GM21717 (cell line): ENCODE data around the gene MBTPS2.
"Not testable (repeated sequence)": the region's sequence is repeated elsewhere in the genome, so short reads cannot be mapped to it uniquely, and the experiment has no call there.

Source experiments
- ATAC-seq: cut with Tn5 transposase; IDR thresholded peaks from one replicate; pipeline ENCODE4 v1.9.1; 2021; ENCODE audit warnings: mild to moderate bottlenecking, moderate library complexity; ENCODE audit not compliant: unreplicated experiment

Gene MBTPS2

DNA sequence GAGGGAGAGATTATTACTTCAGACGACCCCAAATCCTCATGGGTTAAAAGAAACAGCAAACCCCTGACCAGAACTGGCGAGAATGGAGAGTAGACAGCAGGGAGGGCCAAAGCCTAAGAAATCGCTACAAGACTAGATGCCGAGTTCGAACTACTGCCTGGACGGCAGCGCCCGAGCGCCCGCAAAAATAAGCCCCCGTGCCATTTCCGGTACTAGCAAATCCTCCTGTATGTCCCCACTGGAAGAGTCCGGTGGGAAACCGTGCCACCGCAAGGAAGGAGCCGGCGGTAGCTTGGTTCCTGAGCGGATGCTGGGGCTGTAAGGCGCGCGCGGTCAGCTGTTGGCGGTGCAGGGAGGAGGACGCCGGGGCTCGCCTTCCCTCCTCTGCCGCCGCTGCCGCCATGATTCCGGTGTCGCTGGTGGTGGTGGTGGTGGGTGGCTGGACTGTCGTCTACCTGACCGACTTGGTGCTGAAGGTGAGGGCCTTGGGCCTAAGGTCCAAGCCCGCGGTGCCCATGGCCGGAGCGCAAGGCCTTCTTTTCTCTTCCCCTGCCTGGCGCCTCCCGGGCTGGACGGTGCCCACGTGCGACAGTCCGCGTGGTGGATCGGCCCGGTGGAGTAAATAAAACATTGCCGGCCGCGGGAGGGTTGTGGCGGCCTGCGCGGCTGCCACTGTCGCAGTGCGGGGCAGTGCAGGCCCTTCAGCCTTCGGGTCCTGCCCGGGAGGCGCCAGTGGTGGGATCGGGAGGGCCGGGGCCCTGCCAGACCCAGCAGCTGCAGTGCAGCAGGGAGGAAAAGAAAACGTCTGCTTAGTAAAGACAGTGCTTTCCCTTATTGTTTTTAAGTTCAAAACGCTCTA, at the start of gene MBTPS2:
TSS of gene MBTPS2 (plus strand) at position 284 of the 859 bp plus-strand sequence. CDS start at position 402, 118 bp downstream.
- peak; percentile 72 for ATAC-seq

DNA sequence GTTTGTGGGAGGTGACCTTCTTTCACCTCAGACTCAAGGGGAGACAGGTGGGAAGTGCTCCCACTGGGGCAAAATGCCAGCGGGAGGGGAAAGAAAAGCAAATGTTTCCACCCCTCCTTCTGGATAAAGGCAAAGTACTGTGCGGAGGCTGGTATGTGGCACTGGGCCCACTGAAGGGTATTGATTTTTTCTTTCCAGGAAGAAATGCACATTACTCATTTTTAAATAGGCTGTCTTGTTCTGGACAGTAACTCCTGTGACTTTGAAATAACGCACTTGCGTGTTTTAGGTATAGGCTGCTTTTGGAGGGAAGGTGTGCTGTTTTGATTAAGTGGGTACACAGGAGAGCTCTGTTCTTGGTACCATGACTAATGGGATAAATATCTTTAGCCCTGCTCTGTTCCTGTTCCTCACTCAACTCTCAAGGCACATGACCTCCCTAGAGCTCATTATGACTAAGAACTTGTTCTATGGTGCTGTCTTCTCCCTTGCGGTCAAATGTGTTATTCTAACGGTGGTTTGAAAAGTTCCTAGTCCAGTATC, 40.7 kb upstream of the MBTPS2 start:
- peak; percentile 59 for ATAC-seq

DNA sequence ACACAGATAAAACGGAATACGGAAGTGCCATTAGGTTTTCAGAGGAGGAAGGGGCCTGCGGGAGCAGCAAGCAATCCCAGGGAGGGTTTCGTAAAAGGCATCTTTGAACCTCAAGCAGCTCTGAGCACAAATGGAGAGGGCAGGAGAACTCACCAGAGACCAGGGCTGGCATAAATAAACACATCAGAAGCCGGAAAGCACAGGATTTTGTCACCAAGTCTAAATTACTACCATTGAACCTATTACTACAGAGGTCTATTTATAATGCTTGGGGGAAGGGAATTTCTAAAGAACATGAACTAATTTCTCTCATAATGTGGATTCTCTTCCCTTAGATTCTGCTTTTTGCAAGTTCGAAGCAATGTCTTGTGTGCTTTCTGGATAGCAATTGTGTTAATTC, 39.6 kb upstream of the MBTPS2 start:
- no peak for ATAC-seq

DNA sequence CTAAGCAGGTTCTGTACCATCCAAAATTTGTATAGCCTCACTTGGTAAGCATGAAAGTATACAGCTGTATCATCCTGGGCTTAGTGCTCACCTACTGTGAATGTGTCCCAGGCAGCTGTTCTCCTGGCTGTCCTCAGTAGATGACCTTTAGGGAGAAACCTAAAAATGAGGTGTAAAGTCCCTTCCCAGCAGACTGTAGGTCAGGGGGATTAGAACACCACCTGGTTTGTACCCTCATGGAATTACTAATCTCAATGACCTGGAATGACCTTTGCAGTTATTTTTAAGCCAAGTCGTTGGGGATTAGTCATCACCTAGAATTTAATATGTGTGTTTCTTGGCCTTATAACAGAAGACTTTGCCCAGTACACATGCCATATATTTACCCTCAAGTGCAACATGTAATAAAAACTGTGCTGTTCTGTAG, 39.1 kb upstream of the MBTPS2 start:
- no peak for ATAC-seq

DNA sequence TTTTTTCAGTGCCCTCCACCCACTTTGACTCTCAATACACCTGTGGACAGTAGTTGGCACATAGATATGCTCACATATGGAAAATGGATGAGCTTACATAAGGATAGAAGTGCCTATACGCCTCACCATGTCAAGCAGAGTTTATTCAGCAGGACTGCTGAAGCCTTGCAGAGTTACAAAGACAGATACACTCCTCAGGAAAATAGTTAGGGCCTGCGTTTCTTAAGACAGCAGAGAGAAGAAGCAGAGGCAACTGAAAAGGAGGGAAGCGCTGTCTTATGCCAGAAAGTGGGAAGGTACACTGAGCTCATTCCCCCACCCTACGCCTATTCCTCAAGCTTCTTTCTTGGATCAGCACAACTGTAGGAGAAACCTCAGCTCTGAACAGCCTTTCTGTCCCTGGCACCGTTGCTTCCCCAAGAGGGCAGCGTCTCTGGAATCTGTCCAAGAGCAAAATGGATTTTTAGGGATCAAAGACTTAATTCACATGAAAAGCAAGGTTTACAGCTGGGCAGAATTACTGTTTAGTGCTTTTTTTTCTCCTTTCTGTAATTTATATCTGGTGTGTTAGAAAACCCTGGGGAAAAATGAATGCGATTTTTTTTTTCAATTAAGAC, 37.3 kb upstream of the MBTPS2 start:
- no peak for ATAC-seq

DNA sequence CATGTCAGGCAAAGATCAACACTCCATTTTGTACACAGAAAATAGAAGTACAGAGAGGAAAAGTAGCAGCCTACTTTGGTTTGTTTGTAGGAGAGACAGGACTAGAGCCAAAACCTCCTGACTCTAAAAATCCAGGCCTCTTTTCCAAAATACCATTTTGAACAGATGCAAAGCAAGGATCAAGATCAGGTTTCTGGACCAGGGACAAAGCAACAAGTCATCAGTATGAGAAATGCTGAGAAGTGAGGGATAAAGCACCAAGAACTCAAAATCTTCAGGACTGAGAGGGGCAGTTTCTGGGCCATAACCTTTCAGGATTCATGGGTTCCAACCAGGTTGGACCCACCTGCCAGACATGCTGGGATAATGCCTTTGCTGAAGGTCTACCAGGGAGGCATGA, 36.6 kb upstream of the MBTPS2 start:
- ATAC-seq, result no peak

DNA sequence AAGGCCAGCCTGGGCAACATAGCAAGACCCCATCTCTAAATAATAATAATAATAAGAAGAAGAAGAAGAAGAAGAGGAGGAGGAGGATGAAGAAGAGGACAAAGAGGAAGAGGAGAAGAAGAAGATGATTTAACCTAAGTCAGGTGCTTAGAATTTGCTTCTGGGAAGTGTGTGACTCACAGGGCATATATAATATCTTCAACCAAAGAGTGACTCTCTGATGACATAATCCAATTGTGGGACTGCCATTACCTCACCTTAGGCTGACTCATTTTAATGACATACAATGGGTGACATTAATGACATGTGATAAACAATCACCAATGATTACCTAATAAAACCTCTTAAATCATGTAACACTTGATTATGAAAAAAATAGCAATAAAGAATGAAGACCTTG, 32.7 kb upstream of the MBTPS2 start:
- ATAC-seq, result no peak

DNA sequence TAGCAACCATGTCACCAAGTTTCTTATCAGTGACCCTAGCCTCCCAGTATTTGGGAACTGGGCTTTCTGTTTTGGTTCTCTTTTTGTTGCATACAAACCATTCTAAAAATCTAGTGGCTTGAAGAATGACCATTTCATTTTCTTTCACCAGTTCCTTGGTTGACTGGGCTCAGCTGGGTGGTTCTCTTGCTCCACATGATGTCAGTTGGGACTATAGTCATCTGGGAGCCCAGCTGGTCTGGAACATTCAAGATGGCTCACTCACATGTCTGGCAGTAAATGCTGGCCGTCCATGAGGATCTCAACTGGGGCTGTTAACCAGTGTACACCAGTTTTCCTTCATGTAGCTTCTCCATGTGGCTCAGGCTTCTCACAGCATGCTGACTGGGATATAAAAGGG, 27.6 kb upstream of the MBTPS2 start:
- no peak for ATAC-seq

DNA sequence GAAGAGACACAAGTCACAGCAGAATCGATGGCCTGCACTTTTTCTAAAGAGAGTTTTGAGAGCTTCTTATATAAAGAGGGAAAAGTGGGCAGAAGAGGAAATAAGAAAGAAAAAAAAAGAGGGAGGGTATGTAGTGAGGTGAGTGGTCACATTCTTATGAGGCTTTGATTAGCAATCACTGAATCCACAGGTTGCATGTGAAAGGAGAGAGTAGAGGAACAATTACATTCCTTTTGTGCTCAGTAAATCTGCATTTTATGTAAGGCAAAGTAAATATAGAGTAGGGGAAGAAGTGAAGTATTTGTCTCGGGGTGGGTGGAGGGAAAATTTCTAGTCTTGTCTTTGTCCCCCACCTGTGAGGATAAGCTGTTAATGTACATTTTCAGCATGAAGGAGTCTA, 26.8 kb upstream of the MBTPS2 start:
- ATAC-seq, result no peak

DNA sequence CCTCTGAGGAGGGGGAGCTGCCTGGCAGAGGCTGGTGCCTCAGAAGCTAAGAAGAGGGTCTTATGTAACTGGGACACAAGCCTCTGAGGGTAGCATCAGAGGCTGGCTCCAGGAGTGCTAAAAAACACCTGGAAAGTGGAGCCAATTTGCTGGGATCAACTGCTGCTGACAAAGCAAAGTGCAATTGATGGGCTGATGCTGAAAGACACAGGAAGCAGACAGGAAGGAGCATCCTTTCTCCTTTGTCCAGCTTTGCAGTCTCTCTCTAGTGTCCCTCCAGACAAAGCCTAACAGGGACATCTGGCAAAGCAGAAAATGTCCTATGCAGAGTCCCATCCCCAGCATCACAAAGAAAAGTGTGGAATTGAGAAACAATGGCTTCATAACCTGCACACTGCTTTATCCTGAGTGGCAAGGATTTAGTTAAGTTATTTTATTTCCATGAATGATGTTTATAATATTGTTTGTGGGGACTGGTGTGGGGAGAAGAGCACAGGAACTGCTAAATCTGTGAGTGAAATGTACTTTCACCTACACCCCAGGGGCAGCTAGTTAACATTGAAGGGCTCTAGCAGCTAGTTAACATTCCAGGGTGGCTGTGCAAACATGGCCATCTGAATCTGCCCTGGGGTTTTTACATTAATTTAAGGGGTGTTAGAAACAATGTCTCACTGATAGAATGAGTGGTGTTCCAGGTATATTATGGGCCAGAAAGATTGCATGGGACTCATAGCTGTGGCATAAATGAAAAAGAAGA, 25.6 kb upstream of the MBTPS2 start:
- no peak for ATAC-seq

DNA sequence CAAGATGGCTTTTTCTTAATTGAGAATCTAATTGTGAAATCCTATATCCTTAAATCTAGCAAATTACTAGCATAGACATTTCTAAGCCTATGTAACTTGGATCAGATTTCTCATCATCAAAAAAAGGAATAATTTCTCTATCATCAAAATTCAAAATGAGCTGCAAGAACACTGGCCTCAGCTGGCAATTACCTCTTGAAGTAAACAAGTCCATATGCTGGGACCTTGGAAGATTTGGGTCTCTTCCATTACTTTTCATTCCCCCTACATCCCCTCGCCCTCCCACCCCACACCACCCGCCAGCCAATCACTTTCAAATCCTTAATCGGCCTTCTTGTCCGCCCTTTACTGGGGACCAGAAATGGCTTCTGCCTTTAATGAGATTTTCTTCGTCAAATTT, 23.3 kb upstream of the MBTPS2 start:
- ATAC-seq, result no peak

DNA sequence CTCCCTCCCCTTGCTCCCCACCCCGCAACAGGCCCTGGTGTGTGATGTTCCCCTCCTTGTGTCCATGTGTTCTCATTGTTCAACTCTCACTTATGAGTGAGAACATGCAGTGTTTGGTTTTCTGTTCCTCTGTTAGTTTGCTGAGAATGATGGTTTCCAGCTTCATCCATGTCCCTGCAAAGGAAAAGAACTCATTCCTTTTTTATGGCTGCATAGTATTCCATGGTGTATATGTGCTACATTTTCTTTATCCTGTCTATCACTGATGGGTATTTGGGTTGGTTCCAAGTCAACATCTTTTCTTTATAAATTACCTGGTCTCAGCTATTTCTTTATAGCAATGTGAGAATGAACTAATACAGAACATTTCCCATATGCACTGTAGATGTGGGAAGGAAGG, 19.2 kb upstream of the MBTPS2 start:
- ATAC-seq, result not testable (repeated sequence)

DNA sequence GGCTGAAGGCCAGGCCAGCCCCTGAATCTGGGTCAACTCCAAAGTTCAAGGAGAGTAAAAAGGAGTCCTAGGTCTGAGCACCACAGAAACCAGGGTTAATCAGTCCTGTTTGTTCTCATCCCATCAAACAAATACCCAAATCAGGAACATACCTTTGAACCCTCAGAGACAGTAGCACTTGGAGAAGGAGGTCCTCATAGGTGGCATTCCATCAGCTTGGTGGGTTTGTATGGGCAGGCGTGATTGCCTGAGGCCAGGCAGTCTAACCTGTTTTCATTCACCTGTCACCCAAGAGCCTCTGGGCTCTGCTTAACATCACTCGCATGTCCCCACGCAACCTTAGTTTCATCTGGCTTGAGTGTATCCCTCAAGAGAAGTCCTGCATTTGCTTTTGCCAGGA, 17.5 kb upstream of the MBTPS2 start:
- no peak for ATAC-seq

DNA sequence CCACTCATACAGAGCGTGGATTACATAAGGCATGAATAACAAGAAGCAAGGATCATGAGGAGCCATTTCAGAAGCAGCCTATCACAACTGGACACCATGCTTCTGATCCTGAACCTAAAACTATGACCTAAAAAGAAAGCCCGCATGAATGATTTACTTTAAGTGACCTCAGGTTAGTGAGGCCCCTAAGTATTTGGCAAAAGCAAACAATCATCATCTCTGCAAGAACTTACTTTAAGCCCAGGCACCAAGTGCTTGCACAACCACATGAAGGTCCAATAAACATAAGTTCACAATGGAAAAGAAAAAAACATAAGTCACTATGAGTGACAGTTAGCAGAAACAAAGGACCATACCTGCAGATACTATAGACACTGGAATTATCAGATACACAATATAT, 7.9 kb upstream of the MBTPS2 start:
- no peak for ATAC-seq

DNA sequence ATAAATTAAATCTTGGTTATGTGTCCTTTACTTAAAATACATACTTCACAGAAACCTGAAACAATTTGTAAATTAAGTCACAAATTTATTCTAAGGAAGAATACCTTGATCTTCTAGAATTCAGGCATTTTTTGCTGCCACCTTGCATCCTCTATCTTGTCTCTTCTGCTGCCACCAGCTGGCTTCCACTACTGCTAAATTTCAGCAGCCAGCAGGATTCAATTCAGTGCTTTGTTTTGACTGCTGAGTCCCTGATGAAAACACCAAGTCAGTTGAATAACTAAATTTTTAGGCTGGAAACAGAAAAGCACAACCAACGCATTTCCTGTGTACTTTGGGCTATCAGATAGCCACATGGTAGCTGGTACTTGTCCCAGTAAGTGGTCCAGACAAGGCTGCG, 2.4 kb upstream of the MBTPS2 start:
- ATAC-seq, result no peak

DNA sequence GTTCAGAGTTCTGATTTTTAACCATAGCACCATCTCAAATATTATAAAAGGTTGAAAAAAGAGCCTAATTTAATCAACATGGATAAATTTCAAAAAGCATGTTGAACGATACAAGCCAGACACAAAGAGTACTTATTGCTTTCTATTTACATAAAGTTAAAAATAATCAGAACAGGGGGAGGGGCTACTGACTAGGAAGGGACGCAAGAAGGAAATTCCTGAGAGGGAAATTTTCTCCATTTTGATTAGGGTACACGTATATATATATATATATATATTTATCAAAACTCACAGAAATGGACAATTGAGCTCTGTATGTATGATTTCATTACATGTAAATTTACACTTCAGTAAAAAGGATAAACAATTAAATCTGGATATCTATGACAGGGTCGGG, 482 bp upstream of the MBTPS2 start:
- ATAC-seq, result no peak

DNA sequence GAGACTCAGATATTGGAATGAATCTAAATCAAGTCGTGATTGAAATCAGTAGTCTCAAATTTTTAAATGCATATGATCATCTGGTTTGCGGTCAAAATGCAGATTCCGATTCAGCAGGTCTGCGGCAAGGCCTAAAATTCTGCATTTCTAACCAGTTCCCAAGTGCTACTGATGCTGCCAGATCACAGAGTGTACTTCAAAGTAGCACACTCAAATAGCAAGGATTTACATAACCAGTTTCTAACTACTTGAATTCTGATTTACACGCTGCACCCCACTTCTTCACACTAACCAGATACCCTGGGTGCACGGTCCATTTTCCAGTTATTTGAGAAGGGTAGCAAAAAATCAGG, 752 bp downstream of the MBTPS2 start:
- ATAC-seq, result no peak

DNA sequence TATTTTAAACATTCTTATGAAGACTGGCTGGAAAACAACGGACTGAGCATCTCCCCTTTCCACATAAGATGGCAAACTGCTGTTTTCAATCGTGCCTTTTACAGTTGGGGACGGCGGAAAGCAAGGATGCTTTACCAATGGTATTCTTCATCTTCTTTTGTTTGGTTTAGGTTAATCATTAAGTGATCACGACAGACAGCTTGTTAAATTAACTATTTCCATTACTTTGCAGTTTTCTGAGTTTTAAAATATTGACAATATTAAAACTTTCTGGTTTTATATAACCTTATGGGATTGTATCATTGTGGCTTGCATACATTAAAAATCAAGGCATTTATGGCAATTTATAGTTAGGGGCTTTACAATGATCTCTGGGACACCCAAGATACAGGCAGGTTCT, 3.8 kb downstream of the MBTPS2 start:
- ATAC-seq, result no peak

DNA sequence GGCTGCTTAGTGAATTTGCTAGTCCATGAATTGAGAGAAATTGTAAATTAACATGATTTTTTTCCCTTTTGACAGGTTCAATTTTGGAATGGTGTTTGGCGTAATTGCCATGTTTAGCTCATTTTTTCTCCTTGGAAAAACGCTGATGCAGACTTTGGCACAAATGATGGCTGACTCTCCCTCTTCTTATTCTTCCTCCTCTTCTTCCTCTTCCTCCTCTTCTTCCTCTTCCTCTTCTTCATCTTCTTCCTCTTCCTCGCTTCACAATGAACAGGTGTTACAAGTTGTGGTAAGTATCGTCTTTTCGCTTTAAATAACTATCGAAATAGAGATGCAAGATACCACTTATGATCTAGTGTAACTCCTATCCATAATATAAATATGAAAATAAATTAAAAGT, 5.7 kb downstream of the MBTPS2 start:
- no peak for ATAC-seq

DNA sequence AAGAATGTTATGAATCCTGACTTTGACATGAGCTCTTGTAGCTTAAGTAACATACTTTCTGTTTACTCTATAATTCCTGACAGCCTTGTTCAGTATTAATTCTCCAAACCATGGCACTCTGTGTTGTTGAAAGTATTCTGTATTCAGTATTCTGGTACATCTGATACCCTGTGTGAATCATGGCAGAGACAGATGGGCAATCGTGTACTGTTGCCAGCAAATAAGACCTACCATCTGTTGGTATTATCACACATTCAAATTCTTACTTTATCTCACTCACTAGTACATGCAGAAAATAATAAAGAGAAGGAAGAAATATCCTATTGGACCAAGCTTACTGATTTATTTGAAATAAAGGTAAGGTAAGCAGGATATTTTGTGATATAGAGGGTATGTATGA, 7.9 kb downstream of the MBTPS2 start:
- ATAC-seq, result no peak

DNA sequence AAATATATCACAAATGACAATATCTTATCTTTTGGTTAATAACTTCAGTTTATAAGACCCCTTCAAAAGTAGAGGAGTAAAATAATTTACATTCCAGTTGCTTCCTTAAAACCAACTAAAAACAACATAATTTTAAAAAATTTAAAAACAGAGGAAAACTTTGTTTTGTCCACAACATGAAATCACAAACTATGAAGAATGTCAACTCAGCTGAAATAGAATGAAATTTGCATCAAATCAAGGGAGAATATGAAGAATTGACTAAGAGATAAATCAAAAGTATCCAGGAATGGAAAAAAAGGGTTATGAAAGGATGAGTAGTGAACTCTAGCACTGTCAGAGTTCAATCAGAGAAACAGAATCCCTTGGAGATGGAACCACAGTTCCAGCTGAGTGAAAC, 14.2 kb downstream of the MBTPS2 start:
- ATAC-seq, result no peak
